PC-9 (cell line): ENCODE data around the gene CHRM1. TPM values are rescaled to one million over a fixed set of nuclear protein-coding genes. Genes with fewer than 3 reads are reported as not detected.
"Not testable (repeated sequence)": the region's sequence is repeated elsewhere in the genome, so short reads cannot be mapped to it uniquely, and the experiment has no call there.

Experiments used
- BruUV-seq: library from RNA; stranded (reverse); fragments of 400-500 nt; replicated peaks from 2 replicates; lab custom pipeline; 2021; lab: Mats Ljungman, UMichigan
- CTCF ChIA-PET: fragments of 300-600 bp; sonication (Branson Sonifier 250); formaldehyde crosslinking; loops from one replicate; lab custom pipeline; 2022; ENCODE audit warnings: antibody characterized with exemption; lab: Charles Lee
- POLR2A ChIA-PET: fragments of 300-600 bp; sonication (Branson Sonifier 250); formaldehyde crosslinking; loops from one replicate; lab custom pipeline; 2022; ENCODE audit warnings: antibody characterized with exemption; ENCODE audit not compliant: unreplicated experiment; lab: Charles Lee
- DNase-seq, 2 experiments: peaks; one replicate each; pipeline versions ENCODE4 v3.0.0 to v3.0.0-alpha.2; 2015 to 2022; ENCODE audit warnings: mixed read lengths in 1 of 2
- H2AFZ ChIP-seq: fragments of 200-600 bp; sonication (generic); 2 replicates; pipeline ENCODE4 v1.8.1; 2017; ENCODE audit warnings: antibody characterized with exemption
- H3F3A ChIP-seq: fragments of 200-600 bp; sonication (generic); 2 replicates; pipeline ENCODE4 v1.8.1; 2017; ENCODE audit warnings: antibody characterized with exemption, mild to moderate bottlenecking, low read depth; ENCODE audit not compliant: insufficient read depth
- H3K27ac ChIP-seq: fragments of 200-600 bp; sonication (generic); 2 replicates; pipeline ENCODE4 v1.6.1; 2016; ENCODE audit warnings: mixed run types
- H3K27me3 ChIP-seq: fragments of 200-600 bp; sonication (generic); 2 replicates; pipeline ENCODE4 v1.6.1; 2016; ENCODE audit warnings: low read depth, mixed run types; ENCODE audit not compliant: insufficient read depth
- H3K36me3 ChIP-seq: fragments of 200-600 bp; sonication (generic); 2 replicates; pipeline ENCODE4 v1.6.1; 2016; ENCODE audit warnings: low read depth, mixed run types
- H3K4me1 ChIP-seq: fragments of 200-600 bp; sonication (generic); replicated peaks from 2 replicates; pipeline ENCODE4 v1.6.1; 2016; ENCODE audit warnings: mixed run types; ENCODE audit not compliant: insufficient read depth
- H3K4me2 ChIP-seq: fragments of 200-600 bp; sonication (generic); 2 replicates; pipeline ENCODE4 v1.6.1; 2017; ENCODE audit warnings: mixed run types
- H3K4me3 ChIP-seq: fragments of 200-600 bp; sonication (generic); 2 replicates; pipeline ENCODE4 v1.6.1; 2016; ENCODE audit warnings: mixed run types
- H3K79me2 ChIP-seq: fragments of 200-600 bp; sonication (generic); 2 replicates; pipeline ENCODE4 v1.6.1; 2017; ENCODE audit warnings: low read depth, mixed run types
- H3K9me2 ChIP-seq: fragments of 200-600 bp; sonication (generic); 2 replicates; pipeline ENCODE4 v1.8.1; 2017; ENCODE audit warnings: mild to moderate bottlenecking; ENCODE audit not compliant: insufficient read depth
- H3K9me3 ChIP-seq: fragments of 200-600 bp; sonication (generic); 2 replicates; pipeline ENCODE4 v1.8.1; 2016; ENCODE audit warnings: low read depth; ENCODE audit not compliant: insufficient read depth
- H4K20me1 ChIP-seq: fragments of 200-600 bp; sonication (generic); 2 replicates; pipeline ENCODE4 v1.8.1; 2017; ENCODE audit not compliant: insufficient read depth
- CTCF ChIP-seq: fragments of 200-600 bp; sonication (generic); conservative IDR thresholded peaks from 2 replicates; pipeline ENCODE4 v1.6.1; 2017; ENCODE audit warnings: mixed run types, antibody characterized with exemption, mild to moderate bottlenecking, moderate library complexity
- EZH2 ChIP-seq: fragments of 200-600 bp; sonication (generic); IDR thresholded peaks from 2 replicates; pipeline ENCODE4 v1.8.0; 2017; ENCODE audit warnings: antibody characterized with exemption, low read depth
- intact Hi-C: fragments of 100-400 bp; cut with micrococcal nuclease; formaldehyde crosslinking; loops from one replicate; pipeline ENCODE4 v1.10.0; 2022; ENCODE audit not compliant: unreplicated experiment
- total RNA-seq: library from RNA; stranded (reverse); gene quantifications from 2 replicates; pipeline ENCODE4 v1.2.3, GENCODE V29; 2021

CHRM1 gene
- total RNA-seq, 1 experiment from 2014 or later = not detected

GRCh38 chr11:62874851-62875250 is 46.3 kb downstream of the CHRM1 start:
- BruUV-seq = no TSS peak
- Histone ChIP-seq H3K36me3 (peaks cover 14% of the 10 kb centered on the region; the same call in 1 of the 2 replicates), H3K9me2 (no peaks in the 10 kb centered on the region), H3K9me3 (no peaks in the 10 kb centered on the region), H3K79me2 (peaks cover 73% of the 10 kb centered on the region), H3F3A (peaks cover 59% of the 10 kb centered on the region), H3K27ac (no peak overlapping the region), H2AFZ (no peak overlapping the region), H3K4me3 (no peak overlapping the region), H4K20me1 (peaks cover 6% of the 10 kb centered on the region), H3K4me2 (no peak overlapping the region), H3K4me1 (peaks cover 7% of the 10 kb centered on the region), H3K27me3 (no peaks in the 10 kb centered on the region)
- POLR2A ChIA-PET = no interaction called here
- intact Hi-C loops = no loop called here
- DNase-seq = no peak
- CTCF ChIA-PET = no interaction called here
- no peak for TF ChIP-seq CTCF
- TF ChIP-seq EZH2 = no peak

- peaks cover 46% of the 10 kb centered on the region for H3F3A ChIP-seq
- TF ChIP-seq EZH2 (no peak), CTCF (no peak)
- H3K36me3 ChIP-seq = 0 out of 2 replicates have a peak, but pooled peaks cover 10% of the 10 kb centered on the region
- H3K4me1 ChIP-seq = no peaks in the 10 kb centered on the region
- H3K4me3 ChIP-seq = no peak overlapping the region
- no peaks in the 10 kb centered on the region for H3K9me3 ChIP-seq
- no peak overlapping the region for H3K4me2 ChIP-seq
- no TSS peak for BruUV-seq
- intact Hi-C loops = no loop called here
- H3K27ac ChIP-seq = no peak overlapping the region
- ChIA-PET CTCF (interaction anchor here (0.6 to 0.7 kb wide), 2 partner anchors 135 to 194 kb away, joined by 3 to 6 read pairs; partner anchors contain the start of gene LBHD1), POLR2A (interaction anchor here (0.6 kb wide), 1 partner anchor 15 kb away, joined by 4 read pairs; no protein-coding TSS in a partner anchor)
- no peak overlapping the region for H2AFZ ChIP-seq
- peaks cover 97% of the 10 kb centered on the region for H3K79me2 ChIP-seq
- no peak for DNase-seq
- H3K27me3 ChIP-seq = no peaks in the 10 kb centered on the region
- peaks cover 42% of the 10 kb centered on the region for H4K20me1 ChIP-seq
- no peaks in the 10 kb centered on the region for H3K9me2 ChIP-seq
Observed at GRCh38 chr11:62865635-62866034, 55.5 kb downstream of the CHRM1 start.

GRCh38 chr11:62863687-62864335 is 57.4 kb downstream of the CHRM1 start:
- Histone ChIP-seq H3K4me3 (no peak overlapping the region), H4K20me1 (peaks cover 38% of the 10 kb centered on the region), H3K9me2 (no peaks in the 10 kb centered on the region), H3K9me3 (no peaks in the 10 kb centered on the region), H3K4me2 (no peak overlapping the region), H3K27me3 (no peaks in the 10 kb centered on the region), H3K79me2 (peaks cover 98% of the 10 kb centered on the region), H3K36me3 (0 out of 2 replicates have a peak, but pooled peaks cover 10% of the 10 kb centered on the region), H3F3A (peaks cover 48% of the 10 kb centered on the region), H3K4me1 (no peaks in the 10 kb centered on the region; the same call in 1 of the 2 replicates), H3K27ac (no peak overlapping the region), H2AFZ (no peak overlapping the region)
- CTCF ChIA-PET = interaction anchor here (0.6 kb wide), 1 partner anchor 271 kb away, joined by 8 read pairs; no protein-coding TSS in a partner anchor
- TF ChIP-seq CTCF (no peak), EZH2 (no peak)
- BruUV-seq = no TSS peak
- POLR2A ChIA-PET = no interaction called here
- no peak for DNase-seq
- intact Hi-C loops = loop anchor here (2.0 to 5.0 kb wide), 3 partner anchors 271 to 693 kb away; no protein-coding TSS in a partner anchor

GRCh38 chr11:62861564-62862192 is 59.5 kb downstream of the CHRM1 start:
- peaks cover 28% of the 10 kb centered on the region for H4K20me1 ChIP-seq
- ChIA-PET CTCF (interaction anchor here (0.6 to 0.7 kb wide), 4 partner anchors 12 to 264 kb away, joined by 4 to 10 read pairs (median 6); no protein-coding TSS in a partner anchor), POLR2A (interaction anchor here (0.6 to 0.7 kb wide), 3 partner anchors 208 to 467 kb away, joined by 6 to 9 read pairs (median 8); partner anchors contain the start of gene INTS5)
- H3K36me3 ChIP-seq = 0 out of 2 replicates have a peak, but pooled peaks cover 10% of the 10 kb centered on the region
- BruUV-seq, H3K4me2 ChIP-seq, H3K9me3 ChIP-seq, H3K4me1 ChIP-seq, H3K4me3 ChIP-seq, DNase-seq, H2AFZ ChIP-seq, H3K27me3 ChIP-seq, H3K27ac ChIP-seq, H3K9me2 ChIP-seq: not testable (repeated sequence)
- intact Hi-C loops = loop anchor here (1.0 to 5.0 kb wide), 5 partner anchors 75 to 691 kb away; no protein-coding TSS in a partner anchor
- H3K79me2 ChIP-seq = peaks cover 98% of the 10 kb centered on the region
- H3F3A ChIP-seq = peaks cover 46% of the 10 kb centered on the region
